HK-2 (cell line): ENCODE measurements around the gene LHFPL6.
"Not testable (repeated sequence)": the region's sequence is repeated elsewhere in the genome, so short reads cannot be mapped to it uniquely, and the experiment has no call there.

Experiments used
- DNase-seq: peaks from one replicate; pipeline ENCODE4 v3.0.0-alpha.2; 2018; ENCODE audit not compliant: unreplicated experiment

LHFPL6 gene

GRCh38 chr13:39349391-39349960 is 253.5 kb downstream of the LHFPL6 start:
- no peak for DNase-seq

GRCh38 chr13:39347926-39348901 is 254.8 kb downstream of the LHFPL6 start:
- DNase-seq: no peak

- no peak for DNase-seq
Measured at GRCh38 chr13:39345982-39346381, 257.0 kb downstream of the LHFPL6 start.

- DNase-seq: no peak
Measured at GRCh38 chr13:39341251-39341650, 261.7 kb downstream of the LHFPL6 start.

- not testable (repeated sequence) for DNase-seq
Measured at GRCh38 chr13:39338114-39338513, 264.9 kb downstream of the LHFPL6 start.

- DNase-seq: no peak
Measured at GRCh38 chr13:39336937-39337336, 266.1 kb downstream of the LHFPL6 start.

- DNase-seq: no peak
Measured at GRCh38 chr13:39336207-39336606, 266.8 kb downstream of the LHFPL6 start.

- DNase-seq: no peak
Measured at GRCh38 chr13:39335721-39336120, 267.3 kb downstream of the LHFPL6 start.

GRCh38 chr13:39330504-39330903 is 272.5 kb downstream of the LHFPL6 start:
- no peak for DNase-seq

GRCh38 chr13:39329182-39329639 is 273.8 kb downstream of the LHFPL6 start:
- DNase-seq: no peak

GRCh38 chr13:39327172-39327479 is 275.9 kb downstream of the LHFPL6 start:
- DNase-seq: no peak

- no peak for DNase-seq
Measured at GRCh38 chr13:39326469-39327171, 276.4 kb downstream of the LHFPL6 start.

GRCh38 chr13:39324806-39325311 is 278.1 kb downstream of the LHFPL6 start:
- DNase-seq: no peak

GRCh38 chr13:39322836-39323585 is 280.0 kb downstream of the LHFPL6 start:
- no peak for DNase-seq

- DNase-seq: no peak
Measured at GRCh38 chr13:39321574-39321973, 281.4 kb downstream of the LHFPL6 start.

GRCh38 chr13:39318161-39318560 is 284.8 kb downstream of the LHFPL6 start:
- no peak for DNase-seq

GRCh38 chr13:39317291-39317690 is 285.7 kb downstream of the LHFPL6 start:
- DNase-seq: no peak

GRCh38 chr13:39315796-39316195 is 287.2 kb downstream of the LHFPL6 start:
- no peak for DNase-seq

GRCh38 chr13:39313721-39314120 is 289.3 kb downstream of the LHFPL6 start:
- DNase-seq: no peak

- DNase-seq: no peak
Measured at GRCh38 chr13:39312596-39312995, 290.4 kb downstream of the LHFPL6 start.

GRCh38 chr13:39311619-39312018 is 291.4 kb downstream of the LHFPL6 start:
- DNase-seq: no peak

GRCh38 chr13:39310961-39311360 is 292.0 kb downstream of the LHFPL6 start:
- no peak for DNase-seq
